Measurements from ENCODE around the gene OLIG1.
A peak's percentile ranks its signal among the peaks of the same experiment; 100 is the strongest.

The OLIG1 gene

GRCh38 chr21:33105088-33105487 lies 35.1 kb downstream of the OLIG1 start:
- no peak for DNase-seq

- no peak for DNase-seq
These were observed 38.3 kb downstream of the OLIG1 start for GRCh38 chr21:33108228-33108627.

- DNase-seq: no peak
These were observed 39.8 kb downstream of the OLIG1 start for GRCh38 chr21:33109574-33110339.

- DNase-seq: no peak
These were observed 40.4 kb downstream of the OLIG1 start for GRCh38 chr21:33110340-33110715.

GRCh38 chr21:33111577-33111976 lies 41.6 kb downstream of the OLIG1 start:
- no peak for DNase-seq

GRCh38 chr21:33112151-33112550 lies 42.2 kb downstream of the OLIG1 start:
- DNase-seq: no peak

- no peak for DNase-seq
These were observed 42.7 kb downstream of the OLIG1 start for GRCh38 chr21:33112681-33113080.

GRCh38 chr21:33113131-33113530 lies 43.2 kb downstream of the OLIG1 start:
- no peak for DNase-seq

- no peak for DNase-seq
These were observed 44.3 kb downstream of the OLIG1 start for GRCh38 chr21:33114276-33114675.

GRCh38 chr21:33115631-33116510 lies 45.9 kb downstream of the OLIG1 start:
- DNase-seq: peak; percentile 85

- DNase-seq: no peak
These were observed 46.7 kb downstream of the OLIG1 start for GRCh38 chr21:33116676-33117075.

GRCh38 chr21:33117101-33117888 lies 47.4 kb downstream of the OLIG1 start:
- DNase-seq: no peak
